NCI-H526 (cell line): Measurements from ENCODE around the gene ITPR3.
"Not testable (repeated sequence)": the region's sequence is repeated elsewhere in the genome, so short reads cannot be mapped to it uniquely, and the experiment has no call there.

Experiments
- DNase-seq, 2 experiments: peaks; one replicate each; lab custom pipeline; 2025; lab: John Stamatoyannopoulos, UW

The ITPR3 gene

GRCh38 chr6:33591424-33592032 is 29.6 kb upstream of the ITPR3 start:
- no peak for DNase-seq

- no peak for DNase-seq
These were observed 28.9 kb upstream of the ITPR3 start for GRCh38 chr6:33592280-33592594.

- DNase-seq = peak; percentile 79 to 94
These were observed 28.3 kb upstream of the ITPR3 start for GRCh38 chr6:33592595-33593413.

- no peak for DNase-seq
These were observed 27.8 kb upstream of the ITPR3 start for GRCh38 chr6:33593414-33593727.

GRCh38 chr6:33595001-33595846 is 25.9 kb upstream of the ITPR3 start:
- no peak for DNase-seq

GRCh38 chr6:33596894-33597293 is 24.2 kb upstream of the ITPR3 start:
- not testable (repeated sequence) for DNase-seq

GRCh38 chr6:33597551-33598322 is 23.4 kb upstream of the ITPR3 start:
- no peak for DNase-seq

GRCh38 chr6:33599413-33599938 is 21.6 kb upstream of the ITPR3 start:
- DNase-seq = no peak

- no peak for DNase-seq
These were observed 20.4 kb upstream of the ITPR3 start for GRCh38 chr6:33600761-33601160.

GRCh38 chr6:33602180-33602579 is 18.9 kb upstream of the ITPR3 start:
- no peak for DNase-seq

GRCh38 chr6:33604941-33605854 is 15.9 kb upstream of the ITPR3 start:
- DNase-seq = no peak

- DNase-seq = no peak
These were observed 14.5 kb upstream of the ITPR3 start for GRCh38 chr6:33606642-33607041.

- no peak for DNase-seq
These were observed 13.9 kb upstream of the ITPR3 start for GRCh38 chr6:33607126-33607783.

GRCh38 chr6:33607784-33608161 is 13.3 kb upstream of the ITPR3 start:
- peak in 1 of 2 experiments; percentile 33 for DNase-seq

GRCh38 chr6:33609019-33609418 is 12.1 kb upstream of the ITPR3 start:
- no peak for DNase-seq

GRCh38 chr6:33609528-33609927 is 11.6 kb upstream of the ITPR3 start:
- no peak for DNase-seq

GRCh38 chr6:33610067-33610466 is 11.1 kb upstream of the ITPR3 start:
- DNase-seq = no peak

- DNase-seq = no peak
These were observed 10.1 kb upstream of the ITPR3 start for GRCh38 chr6:33610779-33611732.

- DNase-seq = no peak
These were observed 7.9 kb upstream of the ITPR3 start for GRCh38 chr6:33613146-33613794.
